Pancreas (tissue), 10 donors: ENCODE results near the gene IL23R. TPM values are rescaled to one million over a fixed set of nuclear protein-coding genes. Genes with fewer than 3 reads are reported as not detected.

Source experiments
- ATAC-seq, 4 donors: fragments of 200-7000 bp; cut with Tn5 transposase; one replicate each; pipeline versions ENCODE4 v1.8.0 to v1.9.1; 2020; ENCODE audit warnings: mild to moderate bottlenecking in 4 of 4, moderate library complexity in 4 of 4
- DNase-seq, 6 donors: peaks; one replicate each; pipeline ENCODE4 v3.0.0-alpha.2; 2020
- FAIRE-seq: peaks from 2 replicates; lab custom pipeline; 2012; peaks lifted over from hg19 to GRCh38; lab: Jason Lieb, UNC
- H3K27ac ChIP-seq, 4 donors: fragments of 200-600 bp; sonication (generic); 1 replicate in 3 of 4; 2 replicates in 1 of 4; pipeline versions ENCODE4 v1.5.0 to v1.8.0; 2020
- H3K27me3 ChIP-seq, 4 donors: fragments of 200-600 bp; one replicate each; pipeline ENCODE4 v1.8.0; 2021
- H3K36me3 ChIP-seq, 3 donors: fragments of 200-600 bp; sonication (generic) in 1 of 3; one replicate each; pipeline versions ENCODE4 v1.5.0 to v1.8.0; 2020 to 2021
- H3K4me1 ChIP-seq, 3 donors: fragments of 200-600 bp; one replicate each; pipeline ENCODE4 v1.8.0; 2021
- H3K4me3 ChIP-seq, 4 donors: fragments of 200-600 bp; sonication (generic) in 2 of 4; one replicate each; pipeline versions ENCODE4 v1.5.0 to v1.8.0; 2020 to 2021
- H3K9me3 ChIP-seq, 4 donors: fragments of 200-600 bp; one replicate each; pipeline ENCODE4 v1.8.0; 2021
- WGBS, 2 donors: extraction: QIAGEN DNeasy Blood & Tissue Kit; methylation state at CpG; one replicate each; pipeline ENCODE4 v1.1.7; 2013; 5-methylcytosine and 5-hydroxymethylcytosine counted together
- intact Hi-C, 3 donors: fragments of 100-400 bp; cut with DNase I; formaldehyde crosslinking; loops; one replicate each; pipeline versions ENCODE4 v1.11.1 to v1.14.2; 2022
- polyA plus RNA-seq, 2 donors: library from polyadenylated mRNA; stranded (reverse); fragments of 200-250 nt; gene quantifications; one replicate each; pipeline ENCODE4 v1.2.3, GENCODE V29; 2013
- total RNA-seq, 6 donors: library from RNA; stranded (reverse); fragmentation: NEBNext Ultra II Directional in 4 of 6; extraction: Animal tissue kit (Norgen Biotek cat#: 25700) in 4 of 6; gene quantifications; one replicate each; pipeline versions ENCODE4 v1.2.1 to v1.2.4, GENCODE V29; 2021 to 2023
- TF ChIP-seq, protein P1 (sequence below), 4 donors: fragments of 200-600 bp; sonication (generic) in 3 of 4; IDR thresholded peaks; one replicate each; pipeline versions ENCODE4 v1.5.0 to v1.8.0; 2021; ENCODE audit warnings: antibody characterized with exemption in 4 of 4
- donor health status: healthy with polysubstance abuse.
- donor health status: DM: no; HTN: no; CAD: no; lungs with moderate emphysema.
- donor health status: DM: no; HTN: no; CAD: no.
- donor health status: control.
- donor health status: control.
- donor health status: Bipolar disorder and iron deficiency.
- donor health status: DM: yes; HTN: yes; CAD: no.
- donor health status: DM: no; HTN: no; CAD: no.
- donor health status: DM: no; HTN: no; CAD: no.
- donor health status: DM: yes; HTN: yes; CAD: no.

The IL23R gene
- total and polyA plus RNA-seq, 8 donors: 0.05 to 0.22 (median 0.12) TPM; not detected in 3

GRCh38 chr1:67162954-67163353, 3.3 kb upstream of the IL23R start:
- no peak for DNase-seq
- no peaks in the 10 kb centered on the region for H3K27me3 ChIP-seq
- no peaks in the 10 kb centered on the region for H3K4me1 ChIP-seq
- H3K27ac ChIP-seq: no peak overlapping the region
- TF ChIP-seq, protein P1, sequence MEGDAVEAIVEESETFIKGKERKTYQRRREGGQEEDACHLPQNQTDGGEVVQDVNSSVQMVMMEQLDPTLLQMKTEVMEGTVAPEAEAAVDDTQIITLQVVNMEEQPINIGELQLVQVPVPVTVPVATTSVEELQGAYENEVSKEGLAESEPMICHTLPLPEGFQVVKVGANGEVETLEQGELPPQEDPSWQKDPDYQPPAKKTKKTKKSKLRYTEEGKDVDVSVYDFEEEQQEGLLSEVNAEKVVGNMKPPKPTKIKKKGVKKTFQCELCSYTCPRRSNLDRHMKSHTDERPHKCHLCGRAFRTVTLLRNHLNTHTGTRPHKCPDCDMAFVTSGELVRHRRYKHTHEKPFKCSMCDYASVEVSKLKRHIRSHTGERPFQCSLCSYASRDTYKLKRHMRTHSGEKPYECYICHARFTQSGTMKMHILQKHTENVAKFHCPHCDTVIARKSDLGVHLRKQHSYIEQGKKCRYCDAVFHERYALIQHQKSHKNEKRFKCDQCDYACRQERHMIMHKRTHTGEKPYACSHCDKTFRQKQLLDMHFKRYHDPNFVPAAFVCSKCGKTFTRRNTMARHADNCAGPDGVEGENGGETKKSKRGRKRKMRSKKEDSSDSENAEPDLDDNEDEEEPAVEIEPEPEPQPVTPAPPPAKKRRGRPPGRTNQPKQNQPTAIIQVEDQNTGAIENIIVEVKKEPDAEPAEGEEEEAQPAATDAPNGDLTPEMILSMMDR (IDR thresholded peaks at IDR 0.05): no peak
- FAIRE-seq: no peak
- ATAC-seq: no peak
- WGBS, 2 donors: 92 to 97% methylated on average over 2 of the region's 2 CpGs
- intact Hi-C loops: no loop called here
- no peaks in the 10 kb centered on the region for H3K36me3 ChIP-seq
- no peak overlapping the region for H3K4me3 ChIP-seq
- H3K9me3 ChIP-seq: no peaks in the 10 kb centered on the region

- peaks cover 5 to 10% (median 6%) of the 10 kb centered on the region in 3 donors for H3K4me1 ChIP-seq
- H3K27ac ChIP-seq: no peak overlapping the region
- FAIRE-seq (no peak), ATAC-seq (no peak), DNase-seq (no peak)
- intact Hi-C loops: no loop called here
- no peak overlapping the region for H3K4me3 ChIP-seq
- H3K9me3 ChIP-seq: no peaks in the 10 kb centered on the region
- H3K36me3 ChIP-seq: no peaks in the 10 kb centered on the region
- TF ChIP-seq, protein P1 (IDR thresholded peaks at IDR 0.05): no peak
- no peaks in the 10 kb centered on the region for H3K27me3 ChIP-seq
- 97 to 98% methylated on average over 4 of the region's 4 CpGs for WGBS, 2 donors
Measured at GRCh38 chr1:67165468-67166041, 699 bp upstream of the IL23R start.

- peak overlapping the region in 2 of 4 donors; percentile 1 to 39 for H3K27ac ChIP-seq
- DNase-seq (no peak), ATAC-seq (peak; percentile 41 to 76 (median 57)), FAIRE-seq (no peak)
- no peak overlapping the region for H3K4me3 ChIP-seq
- 28 to 30% methylated on average over 2 of the region's 2 CpGs for WGBS, 2 donors
- intact Hi-C loops: no loop called here
- no peaks in the 10 kb centered on the region for H3K9me3 ChIP-seq
- H3K4me1 ChIP-seq: peaks cover 7 to 15% (median 12%) of the 10 kb centered on the region in 3 donors
- TF ChIP-seq, protein P1 (IDR thresholded peaks at IDR 0.05): no peak
- H3K36me3 ChIP-seq: no peaks in the 10 kb centered on the region
- H3K27me3 ChIP-seq: no peaks in the 10 kb centered on the region
Measured at GRCh38 chr1:67169496-67169895, 3.2 kb downstream of the IL23R start.

DNA sequence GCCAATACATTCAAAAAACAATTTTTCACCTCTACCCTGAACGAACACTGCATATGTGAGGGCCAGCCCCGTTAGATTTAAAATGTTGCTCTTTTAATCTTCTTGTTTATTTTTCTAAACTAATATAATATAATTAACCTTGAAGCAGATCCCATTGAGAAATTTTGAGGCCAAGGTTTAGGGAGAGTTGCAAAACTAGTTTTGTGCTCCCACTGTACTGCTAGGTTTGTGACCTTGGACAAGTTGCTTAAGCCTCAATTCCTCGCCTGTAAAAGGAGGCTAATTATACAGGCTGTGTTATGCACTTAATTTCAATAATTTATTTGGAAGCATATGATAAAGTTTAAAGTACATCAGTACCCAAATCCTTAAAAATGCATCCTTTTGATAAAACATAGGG, 3.7 kb downstream of the IL23R start:
- FAIRE-seq: no peak

More for the DNA sequence above, 3.7 kb downstream of the IL23R start:
- TF ChIP-seq, protein P1 (IDR thresholded peaks at IDR 0.05): no peak
- intact Hi-C loops: no loop called here
- DNase-seq (peak in 1 of 6 donors; percentile 32), ATAC-seq (peak; percentile 77 to 92 (median 87))
- Histone ChIP-seq H3K4me1 (peaks cover 7 to 15% (median 12%) of the 10 kb centered on the region in 3 donors), H3K27ac (peak overlapping the region in 2 of 4 donors; percentile 1 to 39), H3K27me3 (no peaks in the 10 kb centered on the region), H3K4me3 (no peak overlapping the region), H3K9me3 (no peaks in the 10 kb centered on the region), H3K36me3 (no peaks in the 10 kb centered on the region)
- 16 to 21% methylated on average over 3 of the region's 3 CpGs for WGBS, 2 donors
